Hepatocyte (in vitro differentiated cells): Measurements from ENCODE around the gene MEAF6. TPM values are rescaled to one million over a fixed set of nuclear protein-coding genes. Genes with fewer than 3 reads are reported as not detected.
A peak's percentile ranks its signal among the peaks of the same experiment; 100 is the strongest.

Source experiments
- DNase-seq: peaks from one replicate; pipeline ENCODE4 v3.0.0-alpha.2; 2016; ENCODE audit warnings: low spot score
- H2AFZ ChIP-seq: fragments of 200-600 bp; sonication (generic); 2 replicates; pipeline ENCODE4 v1.6.0; 2016; ENCODE audit warnings: antibody characterized with exemption, mild to moderate bottlenecking
- H3K27ac ChIP-seq: fragments of 200-600 bp; sonication (generic); 2 replicates; pipeline ENCODE4 v1.5.1; 2016; ENCODE audit warnings: mild to moderate bottlenecking
- H3K27me3 ChIP-seq: fragments of 200-600 bp; sonication (generic); 2 replicates; pipeline ENCODE4 v1.6.1; 2016
- H3K36me3 ChIP-seq: fragments of 200-600 bp; sonication (generic); replicated peaks from 2 replicates; pipeline ENCODE4 v1.5.1; 2016; ENCODE audit warnings: low read depth; ENCODE audit not compliant: insufficient read depth
- H3K4me1 ChIP-seq: fragments of 200-600 bp; sonication (generic); 2 replicates; pipeline ENCODE4 v1.5.1; 2016; ENCODE audit warnings: mild to moderate bottlenecking, moderate library complexity; ENCODE audit not compliant: insufficient read depth
- H3K4me2 ChIP-seq: fragments of 200-600 bp; sonication (generic); 2 replicates; pipeline ENCODE4 v1.6.0; 2016
- H3K4me3 ChIP-seq: fragments of 200-600 bp; sonication (generic); 2 replicates; pipeline ENCODE4 v1.5.1; 2016; ENCODE audit warnings: mild to moderate bottlenecking
- H3K79me2 ChIP-seq: fragments of 200-600 bp; sonication (generic); 2 replicates; pipeline ENCODE4 v1.6.0; 2017; ENCODE audit warnings: mild to moderate bottlenecking
- H3K9me2 ChIP-seq: fragments of 200-600 bp; sonication (generic); replicated peaks from 2 replicates; pipeline ENCODE4 v1.6.0; 2017; ENCODE audit warnings: mild to moderate bottlenecking; ENCODE audit not compliant: insufficient read depth
- H3K9me3 ChIP-seq: fragments of 200-600 bp; sonication (generic); 2 replicates; pipeline ENCODE4 v1.5.1; 2016; ENCODE audit warnings: low read depth, mild to moderate bottlenecking
- H4K20me1 ChIP-seq: fragments of 200-600 bp; sonication (generic); 2 replicates; pipeline ENCODE4 v1.6.0; 2016; ENCODE audit warnings: mild to moderate bottlenecking; ENCODE audit not compliant: insufficient read depth, poor library complexity, severe bottlenecking
- EZH2 ChIP-seq: fragments of 200-600 bp; sonication (generic); IDR thresholded peaks from 2 replicates; pipeline ENCODE4 v1.6.1; 2016; ENCODE audit warnings: antibody characterized with exemption, mild to moderate bottlenecking, borderline replicate concordance
- EZH2phosphoT487 ChIP-seq: fragments of 200-600 bp; sonication (generic); IDR thresholded peaks from one replicate; pipeline ENCODE4 v1.6.1; 2018; ENCODE audit warnings: antibody characterized with exemption, mild to moderate bottlenecking, low read depth, moderate library complexity; ENCODE audit not compliant: unreplicated experiment, severe bottlenecking
- WGBS: methylation state at CpG from one replicate; pipeline ENCODE4 v1.1.6; 2016; ENCODE audit warnings: low lambda C conversion rate; ENCODE audit errors: missing lambda C conversion rate; 5-methylcytosine and 5-hydroxymethylcytosine counted together
- polyA plus RNA-seq: library from polyadenylated mRNA; unstranded; fragments of >200 nt; fragmentation: Nextera tagmentation; extraction: Ambion mirVana; gene quantifications from 2 replicates; pipeline ENCODE4 v1.2.1, GENCODE V29; 2016
- total RNA-seq: library from RNA; depleted of rRNA; stranded (reverse); fragments of >200 nt; gene quantifications from 2 replicates; pipeline ENCODE4 v1.2.3, GENCODE V29; 2014
- TF ChIP-seq, protein P1 (sequence below): fragments of 200-600 bp; sonication (generic); IDR thresholded peaks from 2 replicates; pipeline ENCODE4 v1.5.1; 2016; ENCODE audit warnings: antibody characterized with exemption, mild to moderate bottlenecking; ENCODE audit not compliant: poor library complexity

Gene MEAF6
- total and polyA plus RNA-seq, 2 experiments from 2014 or later = 46.5 to 74.7 TPM

DNA sequence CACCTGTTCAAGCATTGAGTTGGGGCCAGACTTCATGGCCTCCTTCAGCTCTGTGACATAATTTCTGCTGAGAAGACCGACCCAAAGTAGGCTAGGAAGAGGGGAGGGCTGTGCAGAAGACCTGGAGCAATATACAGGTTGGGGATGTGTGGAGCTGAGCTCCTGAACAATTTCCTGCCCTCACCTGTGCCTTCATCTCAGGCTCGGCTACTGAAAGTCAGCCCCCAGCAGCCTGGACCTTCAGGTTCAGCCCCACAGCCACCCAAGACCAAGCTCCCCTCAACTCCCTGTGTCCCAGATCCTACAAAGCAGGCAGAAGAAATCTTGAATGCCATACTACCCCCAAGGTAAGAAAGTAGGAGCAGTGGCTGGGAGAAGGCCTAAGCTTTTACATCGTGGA, 42.8 kb upstream of the MEAF6 start:
- H3K27me3 ChIP-seq = no peaks in the 10 kb centered on the region
- TF ChIP-seq EZH2 = no peak
- TF ChIP-seq EZH2phosphoT487 = no peak
- TF ChIP-seq, protein P1, sequence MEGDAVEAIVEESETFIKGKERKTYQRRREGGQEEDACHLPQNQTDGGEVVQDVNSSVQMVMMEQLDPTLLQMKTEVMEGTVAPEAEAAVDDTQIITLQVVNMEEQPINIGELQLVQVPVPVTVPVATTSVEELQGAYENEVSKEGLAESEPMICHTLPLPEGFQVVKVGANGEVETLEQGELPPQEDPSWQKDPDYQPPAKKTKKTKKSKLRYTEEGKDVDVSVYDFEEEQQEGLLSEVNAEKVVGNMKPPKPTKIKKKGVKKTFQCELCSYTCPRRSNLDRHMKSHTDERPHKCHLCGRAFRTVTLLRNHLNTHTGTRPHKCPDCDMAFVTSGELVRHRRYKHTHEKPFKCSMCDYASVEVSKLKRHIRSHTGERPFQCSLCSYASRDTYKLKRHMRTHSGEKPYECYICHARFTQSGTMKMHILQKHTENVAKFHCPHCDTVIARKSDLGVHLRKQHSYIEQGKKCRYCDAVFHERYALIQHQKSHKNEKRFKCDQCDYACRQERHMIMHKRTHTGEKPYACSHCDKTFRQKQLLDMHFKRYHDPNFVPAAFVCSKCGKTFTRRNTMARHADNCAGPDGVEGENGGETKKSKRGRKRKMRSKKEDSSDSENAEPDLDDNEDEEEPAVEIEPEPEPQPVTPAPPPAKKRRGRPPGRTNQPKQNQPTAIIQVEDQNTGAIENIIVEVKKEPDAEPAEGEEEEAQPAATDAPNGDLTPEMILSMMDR = no peak
- peak overlapping the region; percentile 72 for H3K4me3 ChIP-seq
- peak overlapping the region; percentile 67 for H3K27ac ChIP-seq
- H3K4me1 ChIP-seq = peaks cover 32% of the 10 kb centered on the region
- H3K36me3 ChIP-seq = no peaks in the 10 kb centered on the region
- no peaks in the 10 kb centered on the region for H3K9me2 ChIP-seq
- 96% methylated on average over 3 of the region's 3 CpGs for WGBS
- peaks cover 21% of the 10 kb centered on the region for H3K79me2 ChIP-seq
- no peak for DNase-seq
- peaks cover 3% of the 10 kb centered on the region for H4K20me1 ChIP-seq
- H2AFZ ChIP-seq = peak overlapping the region; percentile 85
- peak overlapping the region; percentile 88 for H3K4me2 ChIP-seq
- H3K9me3 ChIP-seq = no peaks in the 10 kb centered on the region

DNA sequence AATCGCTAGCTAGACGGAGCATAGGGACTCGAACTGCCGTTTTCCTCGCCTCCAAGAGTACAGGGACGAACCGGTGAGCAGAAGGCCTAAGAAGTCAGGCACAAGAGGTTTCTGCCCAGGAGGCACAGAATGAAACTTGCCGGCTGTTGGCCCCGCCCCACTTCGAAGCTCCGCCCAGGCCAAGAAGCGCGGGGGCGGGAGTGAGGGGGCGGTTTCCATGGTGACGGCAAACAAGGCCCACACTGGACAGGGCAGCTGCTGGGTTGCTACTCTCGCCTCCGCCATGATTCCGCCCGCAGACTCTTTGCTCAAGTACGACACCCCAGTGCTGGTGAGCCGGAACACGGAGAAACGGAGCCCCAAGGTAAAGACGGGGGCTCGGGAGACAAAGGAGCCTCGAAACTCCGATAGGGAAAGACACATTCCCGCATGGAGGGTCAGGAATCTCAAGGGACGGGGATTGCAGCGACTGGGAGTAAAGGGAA, 42.2 kb upstream of the MEAF6 start, which contains the start of gene DNALI1:
Gene DNALI1, plus strand, starts transcription at position 229 of the 485 bp plus-strand sequence. Its CDS starts 55 bp downstream, at position 284.
- peaks cover 32% of the 10 kb centered on the region for H3K4me1 ChIP-seq
- H3K36me3 ChIP-seq = no peaks in the 10 kb centered on the region
- peaks cover 27% of the 10 kb centered on the region for H3K79me2 ChIP-seq
- no peaks in the 10 kb centered on the region for H3K9me3 ChIP-seq
- no peaks in the 10 kb centered on the region for H3K27me3 ChIP-seq
- DNase-seq = peak; percentile 96
- H3K27ac ChIP-seq = peak within 1 kb of the TSS; percentile 67
- no peak for TF ChIP-seq EZH2
- no peak for TF ChIP-seq EZH2phosphoT487
- TF ChIP-seq, protein P1 = no peak
- H3K4me2 ChIP-seq = peak within 1 kb of the TSS; percentile 88
- WGBS = 8% methylated on average over 31 of the region's 31 CpGs
- peak within 1 kb of the TSS; percentile 88 for H2AFZ ChIP-seq
- no peaks in the 10 kb centered on the region for H3K9me2 ChIP-seq
- peak within 1 kb of the TSS; percentile 72 for H3K4me3 ChIP-seq
- peaks cover 3% of the 10 kb centered on the region for H4K20me1 ChIP-seq

DNA sequence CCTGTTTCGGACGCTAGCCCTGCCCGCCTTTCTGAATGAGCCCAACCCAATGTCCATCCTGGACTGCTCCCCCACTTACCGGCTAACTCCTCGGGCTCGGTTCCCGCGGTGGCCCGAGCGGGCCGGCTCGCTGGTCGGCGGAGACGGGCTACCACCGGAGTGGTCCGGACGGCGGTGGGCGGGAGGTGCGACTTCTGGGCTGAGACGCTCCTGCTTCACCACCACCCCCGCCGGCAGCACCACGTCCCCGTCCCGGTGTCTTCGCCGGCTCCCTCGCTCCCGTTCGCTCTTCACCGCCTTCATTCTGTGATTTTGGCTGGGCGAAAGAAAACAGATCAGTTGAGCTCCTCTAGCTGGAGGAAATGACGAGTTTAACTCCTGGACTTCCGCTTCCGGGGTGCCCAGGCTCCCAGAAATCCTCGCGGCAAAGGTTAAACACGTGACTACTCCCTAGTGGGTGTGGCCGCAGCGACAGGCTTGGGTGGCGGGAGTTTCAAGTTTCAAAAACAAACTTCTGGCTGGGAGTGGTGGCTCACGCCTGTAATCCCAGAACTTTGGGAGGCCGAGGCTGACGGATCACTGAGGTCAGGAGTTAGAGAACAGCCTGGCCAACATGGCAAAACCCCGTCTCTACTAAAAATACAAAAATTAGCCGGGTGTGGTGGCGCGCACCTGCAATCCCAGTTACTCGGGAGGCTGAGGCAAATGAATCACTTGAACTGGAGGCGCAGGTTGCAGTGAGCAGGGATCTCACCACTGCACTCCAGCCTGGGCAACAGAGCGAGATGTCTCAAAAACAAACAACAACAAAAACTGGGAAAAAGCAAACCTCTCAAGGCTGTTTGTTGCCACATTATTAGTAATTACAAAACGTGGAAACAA, 39.6 kb upstream of the MEAF6 start, which contains the start of gene SNIP1:
Gene SNIP1, minus strand, starts transcription at position 367 of the 882 bp plus-strand sequence. Its CDS starts 64 bp downstream, at position 303.
- Histone ChIP-seq H3K27ac (peak within 1 kb of the TSS; percentile 85), H3K4me2 (peak within 1 kb of the TSS; percentile 88), H3K9me2 (no peaks in the 10 kb centered on the region), H4K20me1 (peaks cover 6% of the 10 kb centered on the region), H3K27me3 (no peaks in the 10 kb centered on the region), H3K4me1 (peaks cover 16% of the 10 kb centered on the region), H2AFZ (peak within 1 kb of the TSS; percentile 43), H3K79me2 (peaks cover 40% of the 10 kb centered on the region), H3K9me3 (no peaks in the 10 kb centered on the region), H3K36me3 (no peaks in the 10 kb centered on the region), H3K4me3 (peak within 1 kb of the TSS; percentile 43)
- WGBS = 17% methylated on average over 42 of the region's 54 CpGs
- no peak for TF ChIP-seq EZH2
- TF ChIP-seq, protein P1 = no peak
- no peak for TF ChIP-seq EZH2phosphoT487
- DNase-seq = peak; percentile 96
